Kasumi-1 (cell line): ENCODE data around the gene BCAS1.

ENCODE experiments used
- DNase-seq, 2 experiments: peaks; one replicate each; lab custom pipeline; 2025; lab: John Stamatoyannopoulos, UW

BCAS1 gene

DNA sequence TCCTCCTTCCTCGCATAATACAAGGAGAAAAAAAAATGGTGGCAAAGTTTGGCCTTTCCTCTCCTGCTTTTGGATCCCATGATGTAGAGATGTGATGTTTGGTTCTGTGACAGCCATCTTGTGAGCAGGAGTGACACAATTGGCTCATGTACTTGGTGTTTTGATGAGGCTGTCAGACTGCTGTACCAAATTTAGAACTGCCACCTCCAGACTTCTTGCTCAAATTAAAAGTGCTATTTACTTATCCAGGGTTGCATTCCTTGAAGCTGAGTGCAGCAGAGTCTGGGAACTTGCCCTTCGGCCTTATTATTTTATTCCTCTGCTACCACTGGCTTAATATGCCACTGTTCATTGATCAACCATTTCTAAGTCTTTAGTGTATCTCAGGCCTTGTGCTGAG lies 21.9 kb downstream of the BCAS1 start:
- no peak for DNase-seq

DNA sequence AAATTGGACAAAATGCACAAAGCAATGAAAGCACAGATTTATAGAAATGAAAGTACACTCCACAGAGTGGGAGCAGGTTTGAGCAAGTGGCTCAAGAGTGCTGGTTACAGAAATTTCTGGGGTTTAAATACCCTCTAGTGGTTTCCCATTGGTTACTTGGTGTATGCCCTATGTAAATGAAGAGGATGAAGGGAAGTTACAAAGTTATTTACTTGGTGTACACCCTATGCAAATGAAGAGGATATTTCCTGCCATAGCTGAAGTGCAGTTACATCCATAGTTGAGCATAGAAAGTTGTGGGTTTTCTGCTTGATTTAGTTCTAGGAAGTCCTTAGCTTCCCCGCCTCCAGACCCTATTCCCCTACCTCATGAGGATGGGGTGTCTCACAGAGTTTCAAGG lies 22.7 kb downstream of the BCAS1 start:
- no peak for DNase-seq

DNA sequence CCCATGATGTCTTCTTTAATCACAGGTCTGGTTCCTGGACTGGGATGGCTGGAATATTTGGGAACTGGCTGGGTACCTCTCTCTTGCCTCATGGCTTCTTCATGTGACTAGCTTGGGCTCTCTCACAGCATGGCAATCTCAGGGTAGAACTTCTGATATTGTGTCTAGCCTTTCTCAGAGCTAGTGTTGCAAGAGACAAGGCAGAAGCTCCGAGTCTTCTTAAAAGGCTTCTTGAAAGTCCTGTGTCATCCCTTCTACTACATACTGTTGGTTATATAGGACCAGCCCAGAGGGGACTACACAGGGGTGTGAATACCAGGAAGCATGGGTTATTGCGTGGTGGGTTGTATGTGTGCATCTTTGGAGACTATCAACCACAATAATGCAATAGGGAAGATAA lies 23.3 kb downstream of the BCAS1 start:
- DNase-seq, result no peak

DNA sequence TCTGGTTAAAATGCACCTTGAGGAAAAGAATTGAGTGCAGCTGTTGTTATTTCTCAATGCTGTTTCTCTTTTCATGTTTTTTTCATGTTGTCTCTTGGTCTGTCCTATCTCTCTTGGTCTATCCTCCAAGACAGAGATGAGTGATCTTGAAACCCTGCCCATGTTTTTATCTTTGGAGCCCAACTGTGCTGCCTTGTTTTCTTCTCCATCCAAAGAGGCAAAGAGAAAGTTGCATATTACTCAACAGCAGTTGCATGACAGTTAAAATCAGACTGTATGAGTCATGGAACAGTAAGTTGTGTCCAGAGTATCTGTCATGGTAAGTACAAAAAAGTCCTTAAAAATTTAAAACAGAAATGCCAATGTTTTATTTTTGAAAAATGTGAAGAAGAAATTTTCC lies 26.2 kb downstream of the BCAS1 start:
- no peak for DNase-seq

DNA sequence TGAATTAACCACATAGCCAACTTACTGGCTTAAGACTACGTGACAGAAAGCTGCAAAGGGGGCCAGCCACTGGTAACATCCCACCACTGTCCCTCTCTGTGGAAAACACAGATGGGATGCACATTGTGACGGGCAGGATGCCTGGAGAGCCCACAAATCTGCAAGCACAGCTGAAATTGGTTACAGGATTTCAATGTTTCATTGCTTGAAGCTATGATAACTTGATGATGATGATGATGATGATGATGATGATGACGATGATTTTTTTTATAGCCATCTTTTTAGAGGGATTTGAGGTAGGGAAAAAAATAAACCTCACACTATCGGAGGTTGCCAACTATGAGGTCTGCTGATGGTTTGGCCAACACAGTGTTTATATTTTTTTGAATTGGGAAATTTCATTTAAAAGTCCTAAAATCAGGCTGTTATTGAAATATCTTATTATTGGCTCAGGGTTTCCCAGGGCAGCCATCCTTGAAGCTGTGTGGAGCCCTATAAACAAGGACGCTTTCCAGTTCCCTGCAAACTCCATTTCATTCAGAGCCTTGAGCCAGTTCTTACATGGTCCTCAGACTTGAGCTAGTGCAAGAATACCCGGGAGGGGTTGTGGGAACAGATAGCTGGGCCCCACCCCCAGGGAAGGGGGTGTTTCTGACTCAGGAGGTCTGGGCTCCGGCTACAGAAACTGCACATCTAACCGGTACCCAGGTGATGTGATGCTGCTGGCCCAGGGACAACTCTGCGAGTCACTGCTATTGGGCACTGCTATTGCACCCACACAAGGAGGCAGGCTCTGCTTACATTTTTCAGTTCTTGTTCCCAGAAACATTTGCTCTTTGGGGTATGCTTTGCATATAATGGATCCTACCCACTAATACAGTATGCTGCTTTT lies 27.1 kb downstream of the BCAS1 start:
- DNase-seq, result no peak

DNA sequence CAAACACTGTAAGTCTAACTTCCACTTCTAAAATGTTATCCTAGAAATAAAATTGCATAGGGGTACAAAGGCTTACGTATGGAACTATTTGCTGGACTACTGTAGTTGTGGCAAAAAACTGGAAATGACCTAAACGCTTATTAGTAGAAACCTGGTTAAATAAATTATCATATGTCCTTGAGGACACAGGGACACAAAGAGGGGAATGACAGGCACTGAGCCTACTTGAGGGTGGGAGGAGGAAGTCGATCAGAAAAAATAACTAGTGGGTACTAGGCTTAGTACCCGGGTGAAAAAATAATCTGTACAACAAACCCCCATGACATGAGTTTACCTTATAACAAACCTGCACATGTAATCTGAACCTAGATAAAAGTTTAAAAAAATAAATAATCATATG lies 28.4 kb downstream of the BCAS1 start:
- no peak for DNase-seq

DNA sequence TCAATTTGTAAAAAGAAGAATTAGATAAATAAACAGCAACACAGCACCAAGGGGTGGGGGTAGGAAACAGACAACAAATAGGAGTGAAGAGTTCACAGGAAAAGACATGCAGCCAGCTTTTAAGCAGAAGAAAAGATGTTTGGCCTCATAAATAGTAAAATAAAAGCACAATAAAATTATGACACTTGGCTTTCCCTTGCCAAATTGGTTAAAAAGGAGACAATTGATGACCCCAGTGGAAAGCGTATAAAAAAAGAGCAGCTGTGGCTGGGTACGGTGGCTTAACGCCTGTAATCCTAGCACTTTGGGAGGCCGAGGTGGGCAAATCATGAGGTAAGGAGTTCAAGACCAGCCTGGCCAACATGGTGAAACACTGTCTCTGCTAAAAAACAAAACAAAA lies 29.1 kb downstream of the BCAS1 start:
- DNase-seq, result no peak

DNA sequence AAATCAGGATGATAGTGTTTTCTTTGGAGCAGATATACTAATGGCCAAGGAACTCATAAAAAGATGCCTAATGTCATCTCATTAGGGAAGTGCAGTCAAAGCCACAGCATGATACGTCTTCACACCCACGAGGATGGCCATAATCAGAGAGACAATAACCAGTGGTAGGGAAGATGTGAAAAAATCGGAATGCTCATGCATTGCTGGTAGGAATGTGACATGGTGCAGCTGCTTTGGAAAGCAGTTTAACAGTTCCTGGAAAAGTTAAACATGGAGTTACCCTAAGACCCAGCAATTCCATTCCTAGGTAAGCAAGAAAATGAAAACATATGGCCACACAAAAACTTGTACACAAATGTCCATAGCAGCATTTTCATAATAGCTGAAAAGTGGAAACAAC lies 29.9 kb downstream of the BCAS1 start:
- DNase-seq, result no peak

DNA sequence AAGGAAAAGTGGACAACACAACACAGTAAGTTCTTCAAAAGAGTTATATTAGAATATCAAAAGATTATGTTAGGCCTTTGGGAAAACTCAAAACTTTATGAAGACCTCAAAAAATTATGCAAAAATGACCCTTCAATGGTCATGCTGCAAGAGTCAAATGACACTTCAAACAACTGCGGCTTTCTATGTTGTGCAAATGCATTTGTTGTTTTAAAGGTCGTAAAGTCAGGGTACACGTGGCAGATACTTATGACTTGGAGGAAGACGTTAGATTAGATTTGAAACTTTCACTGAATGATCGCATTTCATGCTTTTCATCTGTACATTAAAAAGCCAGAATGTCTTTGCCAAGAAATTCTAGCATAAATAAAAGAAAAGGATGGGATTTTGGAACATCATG lies 31.4 kb downstream of the BCAS1 start:
- DNase-seq, result no peak

DNA sequence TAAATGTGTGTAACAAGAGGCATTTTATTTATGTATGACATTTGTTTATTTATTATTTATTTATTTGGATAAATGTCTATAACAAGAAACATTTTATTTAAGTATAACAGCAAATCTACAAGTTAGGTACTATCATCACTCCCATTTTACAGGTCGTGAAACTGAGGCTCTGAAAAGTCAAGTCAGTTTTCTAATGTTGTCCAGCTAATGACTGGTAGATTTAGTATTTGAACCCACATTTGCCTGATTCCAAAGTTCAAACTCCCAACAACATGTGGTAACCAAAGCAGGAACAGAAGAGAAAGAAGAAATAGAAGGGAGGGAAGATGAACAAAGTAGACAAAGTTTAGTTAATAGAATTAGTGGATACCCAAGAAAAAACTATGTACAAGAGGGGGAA lies 32.9 kb downstream of the BCAS1 start:
- no peak for DNase-seq

DNA sequence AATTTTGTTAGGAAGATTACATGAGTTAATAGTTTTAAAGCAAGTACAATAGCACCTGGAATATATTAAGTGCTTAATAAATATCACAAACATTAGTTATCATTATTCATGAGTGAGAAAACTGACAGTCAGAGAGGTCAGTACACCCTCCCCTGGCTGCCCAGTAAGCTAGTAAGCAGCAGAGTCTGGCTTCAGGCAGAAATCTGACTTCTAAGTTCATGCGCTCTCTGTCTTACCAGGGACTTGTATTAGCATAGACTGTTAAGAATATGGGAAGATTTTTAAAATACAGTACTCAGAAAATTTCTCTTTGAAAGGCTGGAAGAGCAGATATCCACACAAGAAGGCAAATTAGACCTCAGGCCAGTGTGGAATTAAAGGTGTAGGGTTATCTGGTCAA lies 40.8 kb downstream of the BCAS1 start:
- no peak for DNase-seq

DNA sequence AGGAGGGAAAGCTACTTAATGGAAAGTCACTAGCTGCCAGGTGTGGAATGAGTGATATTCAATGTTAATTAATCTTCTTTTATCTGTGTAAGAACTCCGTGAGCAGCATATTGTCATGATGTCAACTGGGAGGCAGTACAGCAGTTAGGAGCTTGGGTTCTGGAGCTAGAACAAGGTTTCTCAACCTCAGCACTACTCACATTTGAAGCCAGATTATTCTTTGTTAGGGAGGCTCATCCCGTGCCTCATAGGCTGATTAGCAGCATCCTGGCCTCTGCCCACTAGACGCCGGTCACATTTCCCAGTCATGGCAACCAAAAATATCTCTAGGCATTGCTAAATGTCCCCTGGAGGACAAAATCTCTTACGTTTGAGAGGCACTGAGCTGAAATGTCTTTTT lies 41.2 kb downstream of the BCAS1 start:
- DNase-seq, result no peak

DNA sequence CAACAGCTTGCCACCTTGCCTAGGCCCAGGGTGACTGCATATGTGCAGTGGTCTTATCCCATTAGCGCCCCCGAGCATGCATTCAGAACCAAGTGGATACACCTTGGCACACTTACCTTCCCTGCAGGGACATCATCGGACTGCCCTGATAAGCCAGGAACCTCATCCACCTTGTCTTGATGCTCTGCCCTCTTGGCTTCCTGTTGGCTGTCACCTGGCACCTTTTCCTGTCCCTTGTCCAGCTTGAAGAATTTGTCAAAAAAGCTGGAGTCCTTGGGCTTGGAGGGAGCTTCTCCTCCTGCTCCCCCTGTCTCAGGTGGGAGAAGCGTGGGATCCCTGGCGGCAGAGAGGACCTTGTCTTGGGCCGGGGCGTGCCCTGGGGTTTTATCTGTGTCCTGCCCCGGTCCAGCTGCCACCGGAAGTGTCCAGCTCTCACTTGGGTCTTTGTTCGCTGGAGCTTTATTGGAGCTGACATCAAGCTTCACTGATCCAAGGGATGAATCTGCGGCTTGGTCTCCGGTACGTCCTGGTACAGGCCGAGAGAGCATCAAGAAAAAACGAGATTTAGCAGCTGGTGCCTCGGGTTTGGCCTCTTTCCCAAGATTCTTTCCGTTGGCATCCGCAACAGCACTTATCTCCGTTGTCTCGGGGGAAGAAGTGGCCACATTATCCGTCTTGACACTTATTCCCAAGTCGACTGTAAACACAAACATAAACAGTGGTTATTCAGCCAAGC lies 42.0 kb downstream of the BCAS1 start:
- DNase-seq, result no peak

DNA sequence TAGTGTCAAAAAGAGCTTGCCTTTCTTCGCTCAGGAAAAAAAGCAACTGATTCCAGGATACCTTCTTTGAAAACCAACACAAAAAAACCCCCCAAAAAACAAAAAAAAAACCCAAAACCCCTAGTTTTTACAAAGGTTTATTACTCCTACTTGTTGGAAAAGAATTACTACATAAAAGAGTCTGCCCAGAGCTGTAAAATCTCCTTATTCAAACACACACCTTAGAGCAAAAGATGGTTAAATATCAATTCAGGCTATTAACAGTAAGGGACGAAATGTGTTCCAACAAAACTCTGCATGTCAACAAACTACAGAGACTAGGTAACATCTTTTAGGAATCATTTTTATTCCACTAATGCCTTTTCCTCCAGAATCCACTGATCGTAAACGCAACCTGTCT lies 42.7 kb downstream of the BCAS1 start:
- DNase-seq, result no peak

DNA sequence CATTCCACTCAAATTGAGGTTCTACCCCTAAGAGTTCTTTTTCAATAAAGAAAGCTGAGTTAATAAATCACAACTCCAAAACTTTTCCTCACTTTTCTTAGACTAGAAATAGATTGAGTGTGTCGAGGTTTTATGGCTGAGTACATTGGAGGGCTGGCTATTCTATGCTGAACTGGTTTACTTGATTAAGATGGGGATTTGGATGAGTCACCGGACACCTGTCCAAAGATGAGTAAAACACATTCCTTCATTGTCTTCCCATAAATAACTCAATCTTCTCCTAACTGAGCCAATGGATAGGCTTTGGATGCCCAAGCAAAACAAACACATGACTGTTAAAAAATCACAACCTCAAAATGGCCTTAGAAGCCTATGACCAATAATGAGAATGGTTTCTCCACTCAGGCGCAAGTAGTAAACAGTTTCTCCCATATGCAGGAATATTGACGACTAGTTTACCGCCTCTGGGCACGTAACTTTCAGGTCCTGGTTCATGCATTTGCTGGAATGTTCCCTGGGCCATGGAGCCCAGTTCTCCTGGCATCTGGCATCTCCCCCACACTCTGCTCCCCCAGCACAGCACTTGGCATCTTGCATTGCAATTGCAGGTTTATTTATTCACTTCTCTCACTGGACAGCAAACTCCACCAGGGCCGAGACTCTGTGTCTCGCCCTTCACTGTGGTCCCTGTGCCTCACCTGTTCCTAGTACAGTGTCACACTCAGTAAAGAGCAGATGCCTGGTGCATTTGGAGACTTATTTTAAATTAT lies 43.9 kb downstream of the BCAS1 start:
- no peak for DNase-seq

DNA sequence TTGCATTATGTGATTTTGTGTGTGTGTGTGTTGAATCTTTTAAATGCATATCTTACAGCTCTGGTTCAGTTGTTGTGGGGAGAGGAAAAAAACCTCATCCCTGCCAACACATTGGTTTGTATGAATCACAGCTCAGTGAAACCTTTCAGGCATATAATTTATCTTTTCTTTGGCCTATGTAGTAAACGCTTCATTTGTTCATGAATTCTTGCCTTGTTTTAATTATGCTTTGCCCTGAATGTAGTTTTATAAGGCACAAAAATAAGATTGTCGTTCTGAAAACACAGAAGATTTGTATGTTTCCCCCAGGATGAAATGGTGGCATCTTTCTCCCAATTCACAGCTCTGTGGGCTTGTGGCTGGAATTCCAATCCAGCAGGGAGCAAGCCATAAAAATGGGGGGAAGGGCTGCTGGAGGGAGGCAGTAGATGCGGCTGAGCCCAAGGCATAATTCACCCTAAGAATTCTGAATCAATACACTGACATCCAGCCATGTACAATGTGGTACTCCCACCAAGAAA lies 45.1 kb downstream of the BCAS1 start:
- no peak for DNase-seq

DNA sequence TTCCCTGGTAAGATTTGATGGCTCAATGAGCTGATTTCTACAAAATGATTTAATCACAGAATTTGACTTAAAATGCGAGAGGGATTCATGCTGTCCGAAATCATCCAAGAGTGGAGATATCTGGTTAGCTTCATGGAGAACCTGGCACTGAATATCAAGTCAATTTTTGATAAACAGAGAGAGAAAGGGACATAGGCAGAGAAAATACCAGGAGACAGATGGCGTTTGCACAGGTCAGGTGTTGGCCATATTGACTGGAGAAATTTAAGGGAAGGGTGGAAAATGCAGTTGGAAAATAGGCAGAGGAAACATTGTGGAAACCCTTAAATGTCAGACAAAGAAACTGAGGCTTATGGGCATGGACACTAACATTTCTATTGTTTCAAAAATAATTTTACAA lies 47.0 kb downstream of the BCAS1 start:
- DNase-seq, result no peak

DNA sequence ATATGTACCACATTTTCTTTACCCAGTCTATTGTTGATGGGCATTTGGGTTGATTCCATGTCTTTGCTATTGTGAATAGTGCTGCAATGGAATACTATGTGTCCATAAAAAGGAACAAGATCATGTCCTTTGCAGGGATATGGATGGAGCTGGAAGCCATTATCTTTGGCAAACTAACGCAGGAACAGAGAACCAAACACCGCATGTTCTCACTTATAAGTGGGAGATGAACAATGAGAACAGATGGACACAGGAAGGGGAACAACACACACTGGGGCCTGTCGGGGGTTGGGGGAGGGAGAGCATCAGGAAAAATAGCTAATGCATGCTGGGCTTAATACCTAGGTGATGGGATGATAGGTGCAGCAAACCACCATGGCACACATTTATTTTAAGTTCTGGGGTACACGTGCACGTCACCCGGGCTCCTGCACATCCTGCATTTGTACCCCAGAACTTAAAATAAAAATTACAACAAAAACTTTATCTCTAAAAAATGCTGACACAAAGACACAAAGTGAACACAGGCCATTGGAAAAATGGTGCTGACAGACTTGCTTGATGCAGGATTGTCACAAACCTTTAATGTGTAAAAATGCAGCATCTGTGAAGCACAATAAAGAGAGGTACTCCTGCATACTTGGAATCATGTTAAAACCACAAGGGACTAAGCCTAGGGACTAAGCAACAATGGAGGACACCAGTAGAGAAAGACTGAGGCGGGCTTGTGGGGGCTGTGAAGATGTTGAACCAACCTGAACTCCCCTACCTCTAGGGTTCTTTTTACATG lies 48.8 kb downstream of the BCAS1 start:
- DNase-seq, result no peak

DNA sequence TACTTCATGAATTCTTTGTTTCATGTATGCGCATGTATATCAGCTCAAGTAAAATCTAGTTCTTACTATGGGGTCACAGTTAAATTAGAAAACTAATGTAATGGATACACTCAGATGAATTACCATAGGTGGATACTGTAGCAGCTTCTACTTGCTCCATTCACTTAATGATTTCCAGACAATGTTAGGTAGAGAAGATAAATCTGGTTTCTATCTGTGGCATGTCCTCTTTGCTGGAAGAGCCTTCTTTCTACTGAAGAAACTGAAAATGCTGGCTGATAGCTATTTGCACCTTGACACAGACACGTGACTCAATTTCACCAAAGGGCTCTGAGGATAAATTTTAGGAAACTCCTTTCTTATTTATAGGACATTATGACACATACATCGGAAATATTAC lies 49.5 kb downstream of the BCAS1 start:
- no peak for DNase-seq

DNA sequence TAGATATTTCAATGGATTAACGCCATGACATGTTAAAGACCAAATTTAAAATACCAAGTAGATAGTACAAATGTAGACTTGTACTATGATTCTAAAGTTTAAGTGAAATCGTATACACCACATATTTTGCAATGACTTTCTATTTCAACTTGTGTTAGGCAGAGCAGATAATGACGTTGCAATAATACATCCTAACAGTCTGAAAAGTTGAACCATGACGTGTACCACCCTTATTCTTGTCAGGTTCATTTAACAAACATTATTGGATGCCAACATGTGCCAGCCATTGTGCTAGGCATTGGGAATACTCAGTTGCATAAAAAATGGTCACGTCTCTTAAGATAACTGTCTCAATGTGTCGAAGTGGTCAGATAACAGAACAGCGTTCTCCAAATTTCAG lies 50.0 kb downstream of the BCAS1 start:
- no peak for DNase-seq

DNA sequence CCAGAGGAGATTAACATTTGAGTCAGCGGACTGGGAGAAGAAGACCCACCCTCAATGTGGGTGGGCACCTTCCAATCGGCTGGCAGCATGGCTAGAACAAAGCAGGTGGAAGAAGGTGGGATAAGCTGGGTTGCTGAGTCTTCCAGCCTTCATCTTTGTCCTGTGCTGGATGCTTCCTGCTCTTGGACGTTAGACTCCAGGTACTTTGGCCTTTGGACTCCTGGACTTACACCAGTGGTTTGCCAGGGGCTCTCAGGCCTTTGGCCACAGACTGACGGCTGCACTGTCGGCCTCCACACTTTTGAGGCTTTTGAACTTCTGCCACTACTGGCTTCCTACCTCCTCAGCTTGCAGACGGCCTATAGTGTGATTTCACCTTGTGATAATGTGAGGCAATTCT lies 50.8 kb downstream of the BCAS1 start:
- DNase-seq, result no peak

DNA sequence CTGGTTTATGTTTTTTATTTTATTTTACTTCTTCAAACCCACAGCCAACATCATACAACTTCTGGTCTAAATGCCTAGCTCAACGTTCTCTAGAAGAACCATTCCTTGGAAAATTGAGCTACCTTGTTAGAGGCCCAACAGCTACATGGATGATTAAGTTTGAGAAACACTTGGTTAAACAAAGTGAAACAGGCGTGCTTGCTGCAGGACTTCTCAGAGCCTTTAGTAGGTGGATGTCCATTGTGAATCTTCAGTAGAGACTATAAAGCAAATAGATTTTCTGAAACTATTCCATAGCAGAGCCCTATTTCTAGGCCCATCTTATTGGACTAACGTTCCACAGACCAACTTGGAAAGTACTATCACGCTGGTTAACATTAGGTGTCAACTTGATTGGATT lies 51.3 kb downstream of the BCAS1 start:
- DNase-seq, result no peak
